ENCODE results near the gene CNTNAP3B.
"Not testable (repeated sequence)": the region's sequence is repeated elsewhere in the genome, so short reads cannot be mapped to it uniquely, and the experiment has no call there.

GRCh38 chr9:41974906-41975305 is 154.3 kb downstream of the CNTNAP3B start:
- TF ChIP-seq, protein P1, sequence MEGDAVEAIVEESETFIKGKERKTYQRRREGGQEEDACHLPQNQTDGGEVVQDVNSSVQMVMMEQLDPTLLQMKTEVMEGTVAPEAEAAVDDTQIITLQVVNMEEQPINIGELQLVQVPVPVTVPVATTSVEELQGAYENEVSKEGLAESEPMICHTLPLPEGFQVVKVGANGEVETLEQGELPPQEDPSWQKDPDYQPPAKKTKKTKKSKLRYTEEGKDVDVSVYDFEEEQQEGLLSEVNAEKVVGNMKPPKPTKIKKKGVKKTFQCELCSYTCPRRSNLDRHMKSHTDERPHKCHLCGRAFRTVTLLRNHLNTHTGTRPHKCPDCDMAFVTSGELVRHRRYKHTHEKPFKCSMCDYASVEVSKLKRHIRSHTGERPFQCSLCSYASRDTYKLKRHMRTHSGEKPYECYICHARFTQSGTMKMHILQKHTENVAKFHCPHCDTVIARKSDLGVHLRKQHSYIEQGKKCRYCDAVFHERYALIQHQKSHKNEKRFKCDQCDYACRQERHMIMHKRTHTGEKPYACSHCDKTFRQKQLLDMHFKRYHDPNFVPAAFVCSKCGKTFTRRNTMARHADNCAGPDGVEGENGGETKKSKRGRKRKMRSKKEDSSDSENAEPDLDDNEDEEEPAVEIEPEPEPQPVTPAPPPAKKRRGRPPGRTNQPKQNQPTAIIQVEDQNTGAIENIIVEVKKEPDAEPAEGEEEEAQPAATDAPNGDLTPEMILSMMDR (IDR thresholded peaks at IDR 0.05) = not testable (repeated sequence)
- TF ChIP-seq POLR2A, EP300 (IDR thresholded peaks at IDR 0.05): not testable (repeated sequence)
